Stimulated activated CD8-positive, alpha-beta memory T cell treated with anti-CD3 and anti-CD28 coated beads, Interleukin-4, amount 100 ng/mL, for 1 hour (primary cell): Measurements from ENCODE around the gene TMEM39A.

ENCODE experiments used
- DNase-seq, 2 donors: peaks; one replicate each; pipeline ENCODE4 v3.0.0-alpha.2; 2020; ENCODE audit warnings: low read depth in 2 of 2, low spot score in 1 of 2

The TMEM39A gene

GRCh38 chr3:119456469-119456868, 6.9 kb downstream of the TMEM39A start:
- DNase-seq = no peak

- DNase-seq = no peak
These were observed 9.6 kb downstream of the TMEM39A start for GRCh38 chr3:119453822-119454221.

GRCh38 chr3:119444590-119444989, 18.8 kb downstream of the TMEM39A start:
- no peak for DNase-seq

GRCh38 chr3:119443179-119443578, 20.2 kb downstream of the TMEM39A start:
- DNase-seq = no peak

GRCh38 chr3:119437691-119438258, 25.6 kb downstream of the TMEM39A start:
- no peak for DNase-seq

GRCh38 chr3:119436977-119437376, 26.4 kb downstream of the TMEM39A start:
- DNase-seq = no peak

- DNase-seq = no peak
These were observed 28.7 kb downstream of the TMEM39A start for GRCh38 chr3:119434703-119435102.

GRCh38 chr3:119433613-119434325, 29.6 kb downstream of the TMEM39A start:
- no peak for DNase-seq

GRCh38 chr3:119428538-119428937, 34.9 kb downstream of the TMEM39A start:
- no peak for DNase-seq

GRCh38 chr3:119427669-119428068, 35.7 kb downstream of the TMEM39A start:
- no peak for DNase-seq

- DNase-seq = no peak
These were observed 43.2 kb downstream of the TMEM39A start for GRCh38 chr3:119420196-119420595.

- no peak for DNase-seq
These were observed 44.8 kb downstream of the TMEM39A start for GRCh38 chr3:119418641-119419040.

- no peak for DNase-seq
These were observed 45.5 kb downstream of the TMEM39A start for GRCh38 chr3:119417771-119418512.

- DNase-seq = no peak
These were observed 46.5 kb downstream of the TMEM39A start for GRCh38 chr3:119416873-119417272.

- DNase-seq = no peak
These were observed 49.7 kb downstream of the TMEM39A start for GRCh38 chr3:119413603-119414280.

GRCh38 chr3:119409844-119410243, 53.6 kb downstream of the TMEM39A start:
- DNase-seq = no peak

- DNase-seq = no peak
These were observed 55.0 kb downstream of the TMEM39A start for GRCh38 chr3:119408243-119408950.

GRCh38 chr3:119405315-119405714, 58.1 kb downstream of the TMEM39A start:
- DNase-seq = no peak

GRCh38 chr3:119403201-119403600, 60.2 kb downstream of the TMEM39A start:
- DNase-seq = no peak

- no peak for DNase-seq
These were observed 60.6 kb downstream of the TMEM39A start for GRCh38 chr3:119402791-119403190.
